Fibroblast of gingiva (primary cell): ENCODE data around the gene ZNF487.
"Not testable (repeated sequence)": the region's sequence is repeated elsewhere in the genome, so short reads cannot be mapped to it uniquely, and the experiment has no call there.

Experiments
- DNase-seq: peaks from one replicate; pipeline ENCODE4 v3.0.0-alpha.2; 2011; ENCODE audit warnings: low read depth

Gene ZNF487

DNA sequence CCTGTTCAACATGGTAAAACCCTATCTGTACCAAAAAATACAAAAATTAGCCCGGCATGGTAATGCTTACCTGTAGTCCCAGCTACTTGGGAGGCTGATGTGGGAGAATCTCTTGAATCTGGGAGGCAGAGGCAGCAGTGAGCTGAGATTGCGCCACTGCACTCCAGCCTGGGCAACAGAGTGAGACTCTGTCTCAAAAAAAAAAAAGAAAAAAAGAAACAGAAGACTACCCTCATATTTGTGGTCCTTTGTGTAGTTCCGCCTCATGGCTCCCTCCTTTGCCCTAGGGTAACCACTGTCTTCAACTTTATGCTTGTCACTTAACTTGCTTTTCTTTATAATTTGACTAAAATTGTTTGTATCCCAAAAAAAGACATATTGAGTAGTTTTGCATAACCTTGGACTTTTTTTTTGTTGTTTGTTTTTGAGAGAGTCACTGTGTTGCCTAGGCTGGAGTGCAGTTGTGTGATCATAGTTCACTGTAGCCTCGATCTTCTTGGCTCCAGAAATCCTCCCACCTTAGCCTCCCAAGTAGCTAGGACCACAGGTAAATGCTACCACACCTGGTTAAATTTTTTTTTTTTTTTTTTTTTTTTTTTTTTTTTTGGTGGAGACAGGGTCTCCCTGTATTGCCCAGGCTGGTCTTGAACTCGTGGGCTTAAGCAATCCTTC lies 3.7 kb downstream of the ZNF487 start:
- no peak for DNase-seq

DNA sequence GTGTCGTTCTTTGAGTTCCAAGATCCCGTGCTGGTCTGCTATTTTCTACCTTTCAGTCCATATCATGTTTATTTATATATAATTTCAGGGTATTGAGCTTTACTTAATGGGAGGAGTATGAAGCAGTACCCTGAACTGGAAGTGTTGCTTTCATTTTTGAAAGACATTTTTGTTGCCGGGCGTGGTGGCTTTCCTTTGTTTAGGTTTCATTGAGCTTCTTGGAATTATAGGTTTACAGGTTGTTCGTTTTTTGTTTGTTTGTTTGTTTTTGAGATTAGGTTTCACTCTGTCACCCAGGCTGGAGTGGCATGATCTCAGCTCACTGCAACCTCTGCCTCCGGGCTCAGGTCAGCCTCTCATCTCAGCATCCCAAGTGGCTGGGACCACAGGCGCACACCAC lies 7.4 kb downstream of the ZNF487 start:
- DNase-seq: no peak

DNA sequence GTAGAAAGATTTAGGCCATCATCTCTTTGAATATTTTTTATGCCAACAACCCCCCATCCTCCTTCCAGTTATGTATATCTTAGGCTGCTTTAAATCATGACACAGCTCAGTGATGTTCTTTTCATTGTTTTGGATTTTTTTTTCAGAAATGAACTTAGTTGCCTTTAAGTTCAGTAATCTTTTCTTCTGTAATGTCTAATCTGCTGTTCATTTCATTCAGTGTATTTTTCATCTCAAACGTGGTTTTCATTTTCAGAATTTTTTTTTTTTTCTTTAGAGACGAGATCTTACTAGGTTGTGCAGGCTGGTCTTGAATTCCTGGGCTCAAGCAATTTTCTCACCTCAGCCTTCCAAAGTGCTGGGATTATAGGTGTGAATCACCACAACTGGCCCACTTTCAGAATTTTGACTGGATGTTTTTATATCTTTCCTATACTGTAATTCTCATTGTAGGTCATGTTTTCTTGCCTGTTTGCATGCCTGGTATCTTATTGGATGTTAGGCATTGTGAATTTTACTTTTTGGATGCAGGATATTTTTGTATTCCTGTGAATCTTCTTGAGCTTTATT lies 8.1 kb downstream of the ZNF487 start:
- DNase-seq: no peak

DNA sequence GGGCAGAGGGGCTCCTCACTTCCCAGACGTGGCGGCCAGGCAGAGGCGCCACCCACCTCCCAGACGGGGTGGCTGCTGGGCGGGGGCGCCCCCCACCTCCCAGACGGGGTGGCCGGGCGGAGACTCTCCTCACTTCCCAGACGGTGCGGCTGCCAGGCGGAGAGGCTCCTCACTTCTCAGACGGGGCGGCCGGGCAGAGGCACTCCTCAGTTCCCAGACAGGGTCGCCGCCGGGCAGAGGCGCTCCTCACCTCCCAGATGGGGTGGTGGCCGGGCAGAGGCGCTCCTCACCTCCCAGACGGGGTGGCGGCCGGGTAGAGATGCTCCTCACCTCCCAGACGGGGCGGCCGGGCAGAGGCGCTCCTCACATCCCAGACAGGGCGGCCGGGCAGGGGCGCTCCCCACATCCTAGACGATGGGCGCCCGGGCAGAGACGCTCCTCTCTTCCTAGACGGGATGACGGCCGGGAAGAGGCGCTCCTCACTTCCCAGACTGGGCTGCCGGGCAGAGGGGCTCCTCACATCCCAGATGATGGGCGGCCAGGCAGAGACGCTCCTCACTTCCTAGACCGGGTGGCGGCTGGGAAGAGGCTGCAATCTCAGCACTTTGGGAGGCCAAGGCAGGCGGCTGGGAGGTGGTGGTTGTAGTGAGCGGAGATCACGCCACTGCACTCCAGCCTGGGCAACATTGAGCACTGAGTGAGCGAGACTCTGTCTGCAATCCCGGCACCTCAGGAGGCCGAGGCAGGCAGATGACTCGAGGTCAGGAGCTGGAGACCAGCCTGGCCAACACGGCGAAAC lies 9.5 kb downstream of the ZNF487 start:
- not testable (repeated sequence) for DNase-seq

DNA sequence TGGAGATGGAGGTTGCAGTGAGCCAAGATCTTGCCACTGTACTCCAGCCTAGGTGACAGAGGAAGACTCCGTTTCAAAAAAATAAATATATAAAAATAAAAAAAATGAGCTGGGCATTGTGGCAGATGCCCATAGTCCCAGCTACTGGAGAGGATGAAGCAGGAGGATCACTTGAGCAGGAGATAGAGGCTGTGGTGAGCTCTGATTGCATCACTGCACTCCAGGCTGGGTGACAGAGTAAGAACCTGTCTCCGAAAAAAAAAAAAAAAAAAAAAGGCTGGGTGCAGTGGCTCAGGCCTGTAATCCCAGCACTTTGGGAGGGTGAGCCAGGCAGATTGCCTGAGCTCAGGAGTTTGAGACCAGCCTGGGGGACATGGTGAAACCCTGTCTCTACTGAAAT lies 11.8 kb downstream of the ZNF487 start:
- DNase-seq: no peak

DNA sequence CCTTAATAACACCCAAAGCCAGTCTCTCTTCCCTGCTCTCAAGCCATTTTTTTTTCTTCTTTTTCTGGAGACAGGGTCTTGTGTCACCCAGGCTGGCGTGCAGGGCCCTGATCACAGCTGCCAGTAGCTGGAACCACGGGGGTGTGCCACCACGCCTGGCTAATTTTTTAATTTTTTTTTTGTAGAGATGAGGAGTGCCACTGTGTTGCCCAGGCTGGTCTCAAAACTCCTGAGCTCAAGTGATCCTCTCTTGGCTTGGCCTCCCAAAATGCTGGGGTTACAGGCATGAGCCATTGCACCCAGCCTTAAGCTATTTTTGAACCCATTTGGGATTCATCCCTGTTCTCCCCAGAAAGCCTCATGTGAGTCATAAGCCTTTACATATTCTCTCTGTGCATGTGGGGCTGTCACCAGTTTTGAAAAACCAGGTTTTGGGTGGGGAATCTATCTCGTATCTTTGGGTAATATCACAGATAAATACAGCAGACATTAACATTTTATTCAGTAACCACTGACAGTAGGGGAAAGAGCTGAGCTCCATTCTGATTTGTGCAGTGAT lies 15.5 kb downstream of the ZNF487 start:
- no peak for DNase-seq

DNA sequence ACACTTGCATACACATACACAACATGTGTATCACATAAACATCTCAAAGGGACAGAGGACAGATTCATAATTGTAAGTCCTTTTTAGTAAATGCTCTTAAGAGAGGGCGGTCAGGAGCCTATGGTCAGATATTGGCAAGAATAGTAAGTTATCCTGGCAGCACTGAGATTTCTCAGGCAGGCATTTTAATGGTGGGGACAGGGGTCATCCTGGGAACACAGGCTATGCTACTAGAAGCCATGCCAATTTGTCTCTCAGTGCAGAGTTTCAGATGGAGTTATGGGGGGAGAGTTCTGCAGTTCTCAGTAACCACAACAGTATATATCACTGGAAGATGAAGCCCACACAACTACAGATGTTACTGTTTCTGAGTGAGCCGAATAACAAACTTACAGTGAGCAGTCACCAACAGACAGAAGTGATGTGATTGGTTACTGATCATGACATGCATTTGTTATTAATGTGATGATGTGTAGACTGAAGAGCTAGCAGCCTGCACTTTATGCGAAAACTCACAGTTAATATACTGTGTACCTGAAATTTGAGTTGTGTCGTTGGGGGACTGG lies 16.4 kb downstream of the ZNF487 start:
- DNase-seq: no peak

DNA sequence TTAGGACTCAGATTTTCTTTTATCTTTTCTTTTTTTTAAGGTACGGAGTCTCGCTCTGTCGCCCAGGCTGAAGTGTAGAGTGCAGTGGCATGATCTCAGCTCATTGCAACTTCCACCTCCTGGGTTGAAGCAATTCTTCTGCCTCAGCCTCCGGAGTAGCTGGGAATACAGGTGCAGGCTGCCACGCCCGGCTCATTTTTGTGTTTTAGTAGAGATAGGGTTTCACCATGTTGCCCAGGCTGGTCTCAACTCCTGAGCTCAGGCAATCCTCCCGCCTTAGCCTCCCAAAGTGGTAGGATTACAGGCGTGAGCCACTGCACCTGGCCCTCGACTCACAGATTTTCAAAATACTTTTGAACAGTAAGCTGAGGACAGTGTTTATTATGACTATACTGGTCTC lies 17.1 kb downstream of the ZNF487 start:
- DNase-seq: not testable (repeated sequence)

DNA sequence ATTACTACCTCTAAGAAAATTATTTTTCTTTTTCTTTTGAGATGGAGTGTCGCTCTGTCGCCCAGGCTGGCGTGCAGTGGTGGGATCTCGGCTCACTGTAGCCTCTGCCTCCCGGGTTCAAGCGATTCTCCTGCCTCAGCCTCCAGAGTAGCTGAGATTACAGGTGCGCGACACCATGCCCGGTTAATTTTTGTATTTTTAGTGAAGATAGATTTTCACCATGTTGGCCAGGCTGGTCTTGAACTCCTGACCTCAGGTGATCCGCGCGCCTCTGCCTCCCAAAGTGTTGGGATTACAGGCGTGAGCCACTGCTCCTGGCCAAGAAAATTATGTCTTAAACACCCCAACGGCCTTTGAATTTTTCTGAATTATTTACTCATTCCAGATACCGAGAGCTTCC lies 19.6 kb downstream of the ZNF487 start:
- not testable (repeated sequence) for DNase-seq

DNA sequence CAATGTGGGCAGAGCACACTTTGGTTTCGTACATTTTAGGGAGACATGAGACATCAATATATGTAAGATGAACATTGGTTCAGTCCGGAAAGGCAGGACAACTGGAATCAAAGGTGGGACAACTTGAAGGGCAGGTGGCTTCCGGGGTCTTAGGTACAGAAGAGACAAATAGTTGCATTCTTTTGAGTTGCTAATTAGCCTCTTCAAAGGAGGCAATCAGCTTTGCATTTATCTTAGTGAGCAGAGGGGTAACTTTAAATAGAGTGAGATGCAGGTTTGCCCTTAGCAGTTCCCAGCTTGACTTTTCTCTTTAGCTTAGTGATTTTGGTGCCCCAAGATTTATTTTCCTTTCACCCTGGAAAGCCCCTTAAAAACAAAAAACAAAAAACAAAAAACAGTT lies 21.3 kb downstream of the ZNF487 start:
- DNase-seq: no peak

DNA sequence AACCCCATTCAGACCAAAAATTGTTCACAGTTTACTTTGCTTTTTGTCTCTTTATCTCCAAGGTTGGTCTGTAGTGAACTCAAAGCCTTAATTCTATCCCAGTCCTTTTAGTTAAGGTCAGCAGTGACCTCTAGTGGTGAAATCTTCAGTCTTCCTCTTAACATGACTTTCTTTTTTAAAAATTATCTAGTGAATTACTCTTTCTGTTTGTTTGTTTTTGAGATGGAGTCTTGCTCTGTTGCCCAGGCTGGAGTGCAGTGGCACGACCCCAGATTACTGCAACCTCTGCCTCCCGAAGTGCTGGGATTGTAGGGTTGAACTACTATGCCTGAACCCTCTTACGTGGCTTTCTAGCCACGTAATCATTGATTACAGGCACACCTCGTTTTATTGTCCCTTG lies 25.0 kb downstream of the ZNF487 start:
- peak; percentile 68 for DNase-seq

DNA sequence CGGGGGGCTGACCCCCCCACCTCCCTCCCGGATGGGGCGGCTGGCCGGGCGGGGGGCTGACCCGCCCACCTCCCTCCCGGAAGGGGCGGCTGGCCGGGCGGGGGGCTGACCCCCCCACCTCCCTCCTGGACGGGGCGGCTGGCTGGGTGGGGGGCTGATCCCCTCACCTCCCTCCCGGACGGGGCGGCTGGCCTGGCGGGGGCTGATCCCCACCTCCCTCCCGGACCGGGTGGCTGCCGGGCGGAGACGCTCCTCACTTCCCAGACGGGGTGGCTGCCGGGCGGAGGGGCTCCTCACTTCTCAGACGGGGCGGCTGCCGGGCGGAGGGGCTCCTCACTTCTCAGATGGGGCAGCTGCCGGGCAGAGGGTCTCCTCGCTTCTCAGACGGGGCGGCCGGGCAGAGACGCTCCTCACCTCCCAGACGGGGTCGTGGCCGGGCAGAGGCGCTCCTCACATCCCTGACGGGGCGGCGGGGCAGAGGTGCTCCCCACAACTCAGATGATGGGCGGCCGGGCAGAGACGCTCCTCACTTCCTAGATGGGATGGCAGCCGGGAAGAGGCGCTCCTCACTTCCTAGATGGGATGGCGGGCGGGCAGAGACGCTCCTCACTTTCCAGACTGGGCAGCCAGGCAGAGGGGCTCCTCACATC lies 28.3 kb downstream of the ZNF487 start:
- not testable (repeated sequence) for DNase-seq

DNA sequence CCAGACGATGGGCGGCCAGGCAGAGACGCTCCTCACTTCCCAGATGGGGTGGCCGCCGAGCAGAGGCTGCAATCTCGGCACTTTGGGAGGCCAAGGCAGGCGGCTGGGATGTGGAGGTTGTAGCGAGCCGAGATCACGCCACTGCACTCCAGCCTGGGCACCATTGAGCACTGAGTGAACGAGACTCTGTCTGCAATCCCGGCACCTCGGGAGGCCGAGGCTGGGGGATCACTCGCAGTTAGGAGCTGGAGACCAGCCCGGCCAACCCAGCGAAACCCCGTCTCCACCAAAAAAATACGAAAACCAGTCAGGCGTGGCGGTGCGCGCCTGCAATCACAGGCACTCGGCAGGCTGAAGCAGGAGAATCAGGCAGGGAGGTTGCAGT lies 28.8 kb downstream of the ZNF487 start:
- not testable (repeated sequence) for DNase-seq

DNA sequence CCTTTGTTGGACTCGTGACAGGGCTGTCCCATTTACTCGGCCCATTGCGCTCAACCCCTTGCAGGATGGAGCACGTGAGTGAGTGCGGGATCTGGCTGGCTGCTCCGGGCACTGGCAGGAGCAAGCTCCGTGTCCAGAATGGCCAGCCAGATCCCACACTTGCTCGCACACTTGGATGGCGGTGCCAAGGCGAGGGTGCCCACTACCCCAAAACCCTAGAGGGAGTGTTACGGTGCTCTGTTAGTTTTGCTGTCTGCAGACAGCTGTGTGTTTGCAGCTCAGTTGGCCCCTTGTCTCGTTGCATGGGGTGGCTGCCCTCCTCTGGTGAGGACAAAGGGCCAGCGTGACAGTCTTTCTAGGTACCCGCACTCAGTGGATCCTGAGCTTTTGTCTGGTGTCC lies 34.2 kb downstream of the ZNF487 start:
- DNase-seq: no peak

DNA sequence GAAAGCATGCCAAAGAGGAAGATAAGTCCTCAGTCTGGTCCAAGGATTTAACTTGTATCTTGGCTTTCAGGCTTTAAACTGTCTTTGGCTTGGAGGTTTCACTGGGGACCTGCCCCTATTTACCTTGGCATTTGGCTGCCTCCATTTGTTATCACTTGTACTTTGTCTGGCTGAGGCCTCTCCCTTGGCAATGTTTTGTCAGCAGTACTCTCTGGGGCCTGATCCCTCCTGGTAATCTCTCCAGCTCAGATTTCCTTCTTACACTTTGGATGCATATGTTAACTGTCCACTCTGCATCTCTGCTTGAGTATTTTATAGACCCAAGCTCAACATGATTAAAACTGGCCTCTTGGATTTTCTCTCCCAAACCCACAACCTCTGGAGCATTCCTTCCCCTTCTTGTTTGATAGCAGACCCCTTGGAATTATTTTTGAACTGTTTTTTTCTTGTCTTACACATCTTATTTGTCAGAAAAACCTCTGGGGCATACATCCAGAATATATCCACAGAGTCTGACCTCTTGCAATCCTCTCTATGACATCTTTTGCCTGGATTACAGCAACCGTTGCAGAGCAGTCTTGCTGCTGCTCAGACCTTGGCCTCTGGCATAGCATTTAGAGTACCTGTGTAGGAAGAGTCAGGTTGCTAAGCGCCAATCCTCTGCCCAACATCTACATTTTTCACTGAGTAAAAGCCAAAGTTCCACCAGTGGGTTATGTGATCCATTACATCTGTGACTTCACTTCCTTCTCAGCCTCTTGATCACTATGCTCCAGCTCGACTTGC lies 35.2 kb downstream of the ZNF487 start:
- no peak for DNase-seq

DNA sequence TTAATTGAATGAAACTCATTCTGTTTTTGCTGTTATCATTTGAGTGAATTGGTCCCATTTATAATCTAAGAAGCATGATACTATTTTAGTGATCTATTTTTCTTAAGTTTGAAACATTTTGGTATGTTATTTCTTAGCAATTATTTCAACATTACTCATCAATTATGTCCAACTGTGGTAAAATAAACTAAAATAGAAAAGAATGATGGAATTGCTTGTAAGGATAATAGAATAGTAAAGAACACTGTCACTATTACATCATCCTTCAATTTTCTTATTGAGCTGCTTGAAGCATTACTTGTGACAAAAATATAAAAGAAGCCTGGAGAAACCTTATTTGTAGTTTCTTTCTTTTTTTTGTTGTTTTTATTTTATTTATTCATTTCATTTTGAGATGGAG lies 42.4 kb downstream of the ZNF487 start:
- peak; percentile 36 for DNase-seq

DNA sequence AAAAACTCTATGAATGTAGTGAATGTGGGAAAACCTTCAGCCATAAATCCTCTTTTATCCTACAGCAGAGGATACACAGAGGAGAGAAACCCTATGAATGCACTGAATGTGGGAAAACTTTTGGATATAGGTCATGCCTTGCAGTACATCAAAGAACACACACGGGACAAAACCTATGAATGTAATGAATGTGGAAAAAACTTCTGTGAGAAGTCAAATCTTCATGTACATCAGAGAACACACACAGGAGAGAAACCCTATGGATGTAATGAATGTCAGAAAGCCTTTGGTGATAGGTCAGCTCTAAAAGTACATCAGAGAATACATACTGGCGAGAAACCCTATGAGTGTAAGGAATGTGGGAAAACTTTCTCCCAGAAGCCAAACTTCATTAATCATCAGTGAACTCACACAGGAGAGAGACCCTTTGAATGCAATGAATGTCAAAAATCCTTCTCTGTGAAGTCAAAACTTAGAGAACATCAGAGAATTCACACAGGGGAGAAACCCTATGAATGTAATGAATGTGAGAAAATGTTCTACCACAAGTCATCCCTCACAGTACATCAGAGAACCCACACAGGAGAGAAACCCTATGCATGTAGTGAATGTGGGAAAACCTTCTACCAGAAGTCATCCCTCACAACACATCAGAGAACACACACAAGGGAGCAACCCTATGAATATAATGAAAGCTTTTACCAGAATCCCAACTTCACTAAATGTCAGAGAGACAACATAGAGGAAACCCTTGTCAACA lies 45.6 kb downstream of the ZNF487 start:
- DNase-seq: no peak

DNA sequence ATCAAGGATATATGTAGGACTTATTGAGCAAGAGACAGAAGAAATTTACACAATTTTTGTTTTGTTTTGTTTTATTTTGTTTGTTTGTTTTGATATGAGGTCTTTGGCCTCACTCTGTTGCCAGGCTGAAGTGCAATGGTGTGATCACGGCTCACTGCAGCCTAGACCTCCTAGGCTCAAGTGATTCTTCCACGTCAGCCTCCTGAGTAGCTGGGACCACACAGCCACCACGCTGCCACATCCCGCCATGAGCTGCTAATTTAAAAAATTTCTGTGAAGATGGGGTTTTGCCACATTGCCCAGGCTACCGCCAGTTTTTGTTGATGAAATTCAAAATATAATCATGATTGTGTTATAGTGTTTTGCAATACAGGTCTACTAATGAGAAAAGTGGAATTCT lies 54.9 kb downstream of the ZNF487 start:
- no peak for DNase-seq

DNA sequence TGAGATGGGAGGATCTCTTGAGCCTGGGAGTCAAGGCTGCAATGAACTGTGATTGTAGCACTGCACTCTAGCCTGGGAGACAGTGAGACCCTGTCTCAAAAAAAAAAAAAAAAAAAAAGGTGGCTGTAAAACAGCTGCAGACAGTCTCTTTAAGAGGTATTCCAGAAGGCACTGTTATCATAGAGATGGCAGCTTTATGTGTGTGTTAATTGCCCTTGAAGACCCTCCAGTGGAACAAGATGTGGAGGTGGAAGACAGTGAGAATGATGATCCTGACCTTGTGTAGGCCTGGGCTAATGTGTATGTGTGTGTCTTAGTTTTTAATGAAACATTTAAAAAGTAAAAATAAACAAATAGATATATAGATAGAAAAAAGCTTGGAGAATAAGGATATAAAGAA lies 66.0 kb downstream of the ZNF487 start:
- no peak for DNase-seq

DNA sequence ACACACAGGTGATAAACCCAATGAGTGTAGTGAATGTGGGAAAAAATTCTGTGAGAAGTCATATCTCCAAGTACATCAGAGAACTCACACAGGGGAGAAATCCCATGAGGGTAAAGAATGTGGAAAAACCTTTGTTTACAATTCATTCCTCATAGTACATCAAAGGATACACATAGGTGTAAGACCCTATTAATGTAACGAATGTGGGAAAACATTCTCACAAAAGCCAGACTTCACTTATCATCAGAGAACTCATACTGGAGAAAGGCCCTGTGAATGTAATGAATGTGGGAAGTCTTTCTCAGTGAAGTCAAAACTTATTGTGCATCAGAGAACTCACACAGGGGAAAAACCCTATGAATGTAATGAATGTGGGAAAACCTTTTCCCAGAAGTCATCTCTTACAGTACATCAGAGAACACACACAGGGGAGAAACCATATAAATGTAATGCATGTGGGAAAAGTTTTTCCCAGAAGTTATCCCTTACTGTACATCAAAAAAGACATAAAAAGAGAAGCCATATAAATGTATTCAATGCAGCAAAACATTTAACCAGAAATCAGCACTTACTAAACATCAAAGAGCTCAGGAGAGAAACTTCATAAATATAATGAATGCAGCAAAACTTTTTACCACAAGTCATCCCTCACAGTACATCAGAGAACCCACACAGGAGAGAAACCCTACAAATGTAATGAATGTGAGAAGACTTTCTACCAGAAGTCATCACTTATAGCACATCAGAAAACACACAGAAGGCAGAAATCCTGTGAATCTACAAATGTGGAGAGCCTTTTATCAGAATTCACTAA lies 87.7 kb downstream of the ZNF487 start:
- DNase-seq: no peak
